Measurements from ENCODE around the gene MARVELD1.

DNA sequence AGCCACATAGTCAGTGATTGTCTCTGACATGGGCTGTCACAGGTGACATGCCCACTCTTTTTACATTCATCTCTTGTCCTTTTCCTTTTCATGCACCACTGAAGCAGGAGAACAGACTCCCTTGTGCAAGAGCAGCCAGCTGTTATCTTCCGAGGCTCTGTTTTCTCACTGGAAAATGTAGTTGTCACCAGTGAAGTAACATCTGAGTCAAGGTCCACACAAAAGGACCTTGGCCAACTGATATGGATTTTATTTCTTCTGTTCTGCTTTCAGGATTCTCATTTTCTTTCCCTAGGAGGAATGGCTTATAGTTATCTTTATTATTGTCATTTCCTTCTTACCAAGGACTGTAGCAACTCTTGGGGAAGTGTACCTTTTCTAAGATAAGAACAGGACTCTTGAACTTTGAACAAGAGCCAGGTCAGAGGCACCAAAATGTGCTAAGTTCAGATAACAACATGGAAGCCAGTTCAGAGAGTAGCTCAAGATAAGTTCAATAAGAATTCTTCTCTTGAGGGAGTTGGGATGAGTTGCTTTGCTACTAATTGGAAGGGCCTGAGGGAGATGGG, 49.2 kb upstream of the MARVELD1 start:
- TF ChIP-seq EZH2 (optimal IDR thresholded peaks at IDR 0.05; ENCODE audit: low read depth, low read length) = no peak
- TF ChIP-seq, protein P1, sequence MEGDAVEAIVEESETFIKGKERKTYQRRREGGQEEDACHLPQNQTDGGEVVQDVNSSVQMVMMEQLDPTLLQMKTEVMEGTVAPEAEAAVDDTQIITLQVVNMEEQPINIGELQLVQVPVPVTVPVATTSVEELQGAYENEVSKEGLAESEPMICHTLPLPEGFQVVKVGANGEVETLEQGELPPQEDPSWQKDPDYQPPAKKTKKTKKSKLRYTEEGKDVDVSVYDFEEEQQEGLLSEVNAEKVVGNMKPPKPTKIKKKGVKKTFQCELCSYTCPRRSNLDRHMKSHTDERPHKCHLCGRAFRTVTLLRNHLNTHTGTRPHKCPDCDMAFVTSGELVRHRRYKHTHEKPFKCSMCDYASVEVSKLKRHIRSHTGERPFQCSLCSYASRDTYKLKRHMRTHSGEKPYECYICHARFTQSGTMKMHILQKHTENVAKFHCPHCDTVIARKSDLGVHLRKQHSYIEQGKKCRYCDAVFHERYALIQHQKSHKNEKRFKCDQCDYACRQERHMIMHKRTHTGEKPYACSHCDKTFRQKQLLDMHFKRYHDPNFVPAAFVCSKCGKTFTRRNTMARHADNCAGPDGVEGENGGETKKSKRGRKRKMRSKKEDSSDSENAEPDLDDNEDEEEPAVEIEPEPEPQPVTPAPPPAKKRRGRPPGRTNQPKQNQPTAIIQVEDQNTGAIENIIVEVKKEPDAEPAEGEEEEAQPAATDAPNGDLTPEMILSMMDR (IDR thresholded peaks at IDR 0.05; ENCODE audit: low read length) = no peak
